NCI-H345 treated with DMSO at 0.1 percent for 48 hours (cell line): ENCODE measurements around the gene FBXO11.

Experiments
- DNase-seq: peaks from one replicate; lab custom pipeline; 2025; ENCODE audit not compliant: unreplicated experiment; lab: John Stamatoyannopoulos, UW

FBXO11 gene

GRCh38 chr2:47741101-47741500 is 165.2 kb downstream of the FBXO11 start:
- DNase-seq, result no peak
